WTC11 (cell line): Measurements from ENCODE around the gene RFPL1. TPM values are rescaled to one million over a fixed set of nuclear protein-coding genes. Genes with fewer than 3 reads are reported as not detected.
"Not testable (repeated sequence)": the region's sequence is repeated elsewhere in the genome, so short reads cannot be mapped to it uniquely, and the experiment has no call there.

ENCODE experiments used
- ATAC-seq: fragments of 200-7000 bp; cut with Tn5 transposase; 2 replicates; pipeline ENCODE4 v1.10.0; 2021; ENCODE audit warnings: mild to moderate bottlenecking, moderate library complexity
- Bru-seq: library from RNA; stranded (reverse); fragments of 400-500 nt; gene quantifications from one replicate; lab custom pipeline; 2021; lab: Mats Ljungman, UMichigan
- CTCF ChIA-PET: fragments of 300-600 bp; sonication (Branson Sonifier 250); formaldehyde crosslinking; loops from one replicate; lab custom pipeline; 2021; ENCODE audit warnings: antibody characterized with exemption; lab: Charles Lee
- POLR2A ChIA-PET: fragments of 350-600 bp; sonication (Branson Sonifier 250); formaldehyde crosslinking; loops from one replicate; lab custom pipeline; 2021; ENCODE audit warnings: antibody characterized with exemption; lab: Charles Lee
- DNase-seq: peaks from one replicate; pipeline ENCODE4 v3.0.0; 2021; ENCODE audit warnings: low spot score
- H3K27ac Mint-ChIP-seq: 2 replicates; pipeline ENCODE4 v1.8.0; 2021; ENCODE audit warnings: mixed read lengths
- H3K27me3 Mint-ChIP-seq: 2 replicates; pipeline ENCODE4 v1.8.0; 2021; ENCODE audit warnings: low read depth, mild to moderate bottlenecking, moderate library complexity, mixed read lengths
- H3K36me3 Mint-ChIP-seq: 2 replicates; pipeline ENCODE4 v1.8.0; 2021; ENCODE audit warnings: mixed read lengths
- H3K4me1 Mint-ChIP-seq: 2 replicates; pipeline ENCODE4 v1.8.0; 2022; ENCODE audit warnings: mixed read lengths
- H3K4me3 Mint-ChIP-seq: 2 replicates; pipeline ENCODE4 v1.8.0; 2021; ENCODE audit warnings: mild to moderate bottlenecking, moderate library complexity, mixed read lengths
- H3K9me3 Mint-ChIP-seq: 2 replicates; pipeline ENCODE4 v1.8.0; 2021; ENCODE audit warnings: mixed read lengths
- ATF6 ChIP-seq: sonication (generic); formaldehyde crosslinking; IDR thresholded peaks from 2 replicates; pipeline ENCODE4 v1.8.1; 2023; ENCODE audit warnings: mild to moderate bottlenecking, missing genetic modification reagents
- CREM ChIP-seq: sonication (generic); formaldehyde crosslinking; IDR thresholded peaks from 2 replicates; pipeline ENCODE4 v1.8.1; 2022; ENCODE audit warnings: mild to moderate bottlenecking, missing genetic modification reagents, moderate library complexity
- EMX1 ChIP-seq: fragments of 250-450 bp; sonication (Bioruptor Pico); IDR thresholded peaks from 2 replicates; pipeline ENCODE4 v1.8.0; 2021; ENCODE audit warnings: mild to moderate bottlenecking
- FOXK1 ChIP-seq: sonication (generic); formaldehyde crosslinking; IDR thresholded peaks from 2 replicates; pipeline ENCODE4 v1.8.0; 2022; ENCODE audit warnings: mild to moderate bottlenecking, moderate library complexity, missing genetic modification reagents
- GTF2I ChIP-seq: fragments of 250-450 bp; sonication (Bioruptor Pico); conservative IDR thresholded peaks from 2 replicates; pipeline ENCODE4 v1.4.0; 2021; ENCODE audit warnings: mild to moderate bottlenecking
- HMGXB4 ChIP-seq: sonication (generic); formaldehyde crosslinking; IDR thresholded peaks from 2 replicates; pipeline ENCODE4 v1.8.1; 2023; ENCODE audit warnings: mild to moderate bottlenecking, moderate library complexity, missing genetic modification reagents
- MAX ChIP-seq: sonication (generic); formaldehyde crosslinking; IDR thresholded peaks from 2 replicates; pipeline ENCODE4 v1.8.0; 2022; ENCODE audit warnings: mild to moderate bottlenecking, missing genetic modification reagents
- NFATC4 ChIP-seq: fragments of 250-450 bp; sonication (Bioruptor Pico); IDR thresholded peaks from 2 replicates; pipeline ENCODE4 v1.9.0; 2021; ENCODE audit warnings: mild to moderate bottlenecking
- NR1H2 ChIP-seq: sonication (generic); formaldehyde crosslinking; IDR thresholded peaks from 2 replicates; pipeline ENCODE4 v1.9.0; 2021; ENCODE audit warnings: mild to moderate bottlenecking, moderate library complexity, missing genetic modification reagents
- RORB ChIP-seq: fragments of 250-450 bp; sonication (Bioruptor Pico); IDR thresholded peaks from 2 replicates; pipeline ENCODE4 v1.9.0; 2021; ENCODE audit warnings: mild to moderate bottlenecking
- SP1 ChIP-seq: sonication (generic); formaldehyde crosslinking; conservative IDR thresholded peaks from 2 replicates; pipeline ENCODE4 v1.8.1; 2022; ENCODE audit warnings: missing genetic modification reagents
- TEAD1 ChIP-seq: sonication (generic); formaldehyde crosslinking; IDR thresholded peaks from 2 replicates; pipeline ENCODE4 v1.8.0; 2022; ENCODE audit warnings: mild to moderate bottlenecking, missing genetic modification reagents
- ZNF121 ChIP-seq: sonication (generic); formaldehyde crosslinking; IDR thresholded peaks from 2 replicates; pipeline ENCODE4 v1.8.0; 2023; ENCODE audit warnings: missing genetic modification reagents
- ZNF232 ChIP-seq: sonication (generic); formaldehyde crosslinking; IDR thresholded peaks from 2 replicates; pipeline ENCODE4 v1.8.0; 2022; ENCODE audit warnings: mild to moderate bottlenecking, missing genetic modification reagents
- ZNF423 ChIP-seq: fragments of 250-450 bp; sonication (Bioruptor Pico); IDR thresholded peaks from 2 replicates; pipeline ENCODE4 v2.1.2; 2022; ENCODE audit warnings: mild to moderate bottlenecking, moderate library complexity
- long read RNA-seq, 3 experiments: library from RNA in 1 of 3; library from capped mRNA in 1 of 3; library from polyadenylated mRNA in 1 of 3; unstranded in 2 of 3; stranded (forward) in 1 of 3; transcript quantifications; one replicate each; pipeline ENCODE4 v2.0.0, GENCODE V29; 2021
- total RNA-seq: library from RNA; stranded (reverse); gene quantifications from 3 replicates; pipeline ENCODE4 v1.2.3, GENCODE V29; 2021
- TF ChIP-seq, protein P1 (sequence below): sonication (generic); formaldehyde crosslinking; IDR thresholded peaks from 2 replicates; pipeline ENCODE4 v1.8.1; 2022; ENCODE audit warnings: mild to moderate bottlenecking, moderate library complexity, missing genetic modification reagents

RFPL1 gene
- total RNA-seq = not detected in 3 replicates
- Bru-seq, nascent RNA = not detected
- long read RNA-seq, experiment 1 = 0 reads
- long read RNA-seq, experiment 2 = 0 reads
- long read RNA-seq, experiment 3 = 0 reads

DNA sequence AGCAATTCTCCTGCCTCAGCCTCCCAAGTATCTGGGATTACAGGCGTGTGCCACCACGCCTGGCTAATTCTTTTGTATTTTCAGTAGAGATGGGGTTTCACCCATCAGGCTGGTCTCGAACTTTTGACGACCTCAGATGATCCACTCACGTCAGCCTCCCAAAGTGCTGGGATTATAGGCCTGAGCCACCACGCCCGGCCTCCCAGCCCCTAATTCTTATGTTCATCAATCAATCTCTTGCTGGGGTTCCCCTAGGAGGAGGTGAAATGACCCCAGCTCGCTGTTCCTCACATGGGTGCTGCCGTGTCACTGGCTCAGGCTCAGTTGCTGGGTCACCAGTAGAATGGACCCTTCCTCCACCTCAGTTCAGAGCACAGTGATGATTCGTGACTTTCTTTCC is at the start of gene RFPL1:
Gene RFPL1, plus strand, starts transcription at position 301 of the 400 bp plus-strand sequence.
- H3K36me3 Mint-ChIP-seq, H3K9me3 Mint-ChIP-seq, DNase-seq, CTCF ChIA-PET, H3K27ac Mint-ChIP-seq, POLR2A ChIA-PET, H3K4me1 Mint-ChIP-seq, ATAC-seq, H3K4me3 Mint-ChIP-seq, H3K27me3 Mint-ChIP-seq: not testable (repeated sequence)

DNA sequence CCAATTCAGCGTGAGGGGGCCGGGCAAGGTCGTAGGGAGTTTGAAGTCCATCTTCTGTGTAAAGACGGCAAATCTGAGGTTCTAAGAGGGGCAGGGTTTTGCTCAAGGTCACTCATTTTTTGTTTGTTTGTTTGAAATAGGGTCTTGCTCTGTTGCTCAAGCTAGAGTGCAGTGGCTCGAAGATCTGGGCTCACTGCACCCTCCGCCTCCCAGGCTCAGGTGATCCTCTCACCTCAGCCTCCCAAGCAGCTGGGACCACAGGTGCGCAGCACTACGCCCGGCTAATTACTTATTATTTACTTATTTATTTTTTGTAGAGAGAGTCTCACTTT is 49.7 kb upstream of the RFPL1 start:
- H3K27me3 Mint-ChIP-seq = no peaks in the 10 kb centered on the region
- H3K4me3 Mint-ChIP-seq = peak overlapping the region; percentile 83
- no peak for DNase-seq
- POLR2A ChIA-PET = no interaction called here
- no peak overlapping the region for H3K27ac Mint-ChIP-seq
- 0 out of 2 replicates have a peak, but pooled peaks have one; percentile 4 for ATAC-seq
- CTCF ChIA-PET = interaction anchor here (0.8 to 1.5 kb wide), 6 partner anchors 76 to 165 kb away, joined by 3 to 8 read pairs (median 5); partner anchors contain the start of genes NEFH and THOC5
- H3K36me3 Mint-ChIP-seq = no peaks in the 10 kb centered on the region
- no peaks in the 10 kb centered on the region for H3K9me3 Mint-ChIP-seq
- TF ChIP-seq ZNF121 (CRISPR knock-in tag) (0 out of 2 replicates have a peak, but pooled peaks have one; percentile 43), NR1H2 (CRISPR knock-in tag) (no peak), GTF2I (CRISPR knock-in tag) (peak; percentile 47; the same call in 1 of the 2 replicates), ZNF423 (no peak)
- peaks cover 8% of the 10 kb centered on the region for H3K4me1 Mint-ChIP-seq

DNA sequence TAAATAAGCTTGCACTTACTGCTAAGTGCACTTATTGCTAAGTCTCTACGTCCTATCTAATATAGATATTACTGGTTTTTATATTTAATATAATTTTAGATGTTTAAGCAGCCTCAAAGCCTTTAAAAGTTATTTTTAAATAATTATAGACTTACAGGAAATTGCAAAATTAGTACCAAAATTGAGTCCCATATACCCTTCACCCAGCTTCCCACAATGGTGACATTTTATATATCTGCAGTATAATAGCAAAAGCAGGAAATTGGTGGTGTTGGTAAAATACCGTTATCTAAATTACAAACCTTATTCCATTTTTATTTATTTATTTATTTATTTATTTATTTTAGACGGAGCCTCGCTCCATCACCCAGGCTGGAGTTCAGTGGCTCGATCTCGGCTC is 48.1 kb upstream of the RFPL1 start:
- Mint-ChIP-seq H3K36me3 (no peaks in the 10 kb centered on the region), H3K27me3 (no peaks in the 10 kb centered on the region), H3K27ac (no peak overlapping the region), H3K4me1 (peaks cover 8% of the 10 kb centered on the region), H3K9me3 (no peaks in the 10 kb centered on the region), H3K4me3 (no peak overlapping the region)
- TF ChIP-seq NFATC4 = no peak
- TF ChIP-seq FOXK1 = no peak
- no peak for TF ChIP-seq ZNF423
- TF ChIP-seq, protein P1, sequence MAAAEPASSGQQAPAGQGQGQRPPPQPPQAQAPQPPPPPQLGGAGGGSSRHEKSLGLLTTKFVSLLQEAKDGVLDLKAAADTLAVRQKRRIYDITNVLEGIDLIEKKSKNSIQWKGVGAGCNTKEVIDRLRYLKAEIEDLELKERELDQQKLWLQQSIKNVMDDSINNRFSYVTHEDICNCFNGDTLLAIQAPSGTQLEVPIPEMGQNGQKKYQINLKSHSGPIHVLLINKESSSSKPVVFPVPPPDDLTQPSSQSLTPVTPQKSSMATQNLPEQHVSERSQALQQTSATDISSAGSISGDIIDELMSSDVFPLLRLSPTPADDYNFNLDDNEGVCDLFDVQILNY (CRISPR knock-in tag) = no peak
- TF ChIP-seq ATF6 (CRISPR knock-in tag) = no peak
- TF ChIP-seq ZNF232 (CRISPR knock-in tag) = no peak
- TF ChIP-seq CREM (CRISPR knock-in tag) = no peak
- no peak for TF ChIP-seq TEAD1 (CRISPR knock-in tag)
- DNase-seq = no peak
- no peak for ATAC-seq
- POLR2A ChIA-PET = no interaction called here
- CTCF ChIA-PET = no interaction called here

- DNase-seq (no peak), ATAC-seq (no peak)
- H3K9me3 Mint-ChIP-seq = no peaks in the 10 kb centered on the region
- H3K4me3 Mint-ChIP-seq = no peak overlapping the region
- peaks cover 8% of the 10 kb centered on the region for H3K4me1 Mint-ChIP-seq
- no peaks in the 10 kb centered on the region for H3K36me3 Mint-ChIP-seq
- POLR2A ChIA-PET = interaction anchor here (0.6 kb wide), 1 partner anchor 162 kb away, joined by 4 read pairs; the partner anchor contains the start of gene THOC5
- CTCF ChIA-PET = interaction anchor here (1.2 to 1.7 kb wide), 3 partner anchors 32 to 162 kb away, joined by 7 to 8 read pairs (median 7); partner anchors contain the start of gene THOC5
- no peak overlapping the region; the same call in 1 of the 2 replicates for H3K27ac Mint-ChIP-seq
- no peaks in the 10 kb centered on the region for H3K27me3 Mint-ChIP-seq
- no peak for TF ChIP-seq EMX1
- TF ChIP-seq RORB (CRISPR knock-in tag) = no peak
- no peak for TF ChIP-seq MAX (CRISPR knock-in tag)
- TF ChIP-seq SP1 (CRISPR knock-in tag) = no peak
- no peak for TF ChIP-seq HMGXB4 (CRISPR knock-in tag)
Measured at GRCh38 chr22:29391546-29391945, 46.8 kb upstream of the RFPL1 start.
